H1 (cell line): ENCODE measurements around the gene SNX19.

Source experiments
- EZH2 ChIP-seq: fragments of 200-600 bp; sonication (generic); IDR thresholded peaks from 2 replicates; pipeline ENCODE4 v1.7.1; 2012; ENCODE audit warnings: low read depth, mild to moderate bottlenecking, moderate library complexity, low read length, inconsistent platforms; ENCODE audit not compliant: severe bottlenecking
- SP1 ChIP-seq: IDR thresholded peaks from 2 replicates; pipeline ENCODE4 v1.6.1; 2011; ENCODE audit warnings: low read depth, low read length

GRCh38 chr11:130912552-130912951 is 3.7 kb downstream of the SNX19 start:
- no peak for TF ChIP-seq EZH2
- TF ChIP-seq SP1, result no peak
